Liver (tissue), 9 donors: ENCODE data around the gene MTCH1. TPM values are rescaled to one million over a fixed set of nuclear protein-coding genes. Genes with fewer than 3 reads are reported as not detected.

ENCODE experiments used
- DNase-seq: peaks from one replicate; pipeline ENCODE4 v3.0.0-alpha.2; 2017; ENCODE audit warnings: low spot score
- H3K27ac ChIP-seq, 2 donors: one replicate each; pipeline ENCODE4 v1.7.0; 2013; ENCODE audit warnings: inconsistent platforms in 2 of 2, low read length in 2 of 2, control low read depth in 1 of 2, low read depth in 1 of 2, mild to moderate bottlenecking in 1 of 2
- H3K27me3 ChIP-seq, 4 donors: one replicate each; pipeline versions ENCODE4 v1.6.1 to v1.7.0; 2013; ENCODE audit warnings: low read length in 3 of 4, inconsistent platforms in 1 of 4, mild to moderate bottlenecking in 1 of 4, moderate library complexity in 1 of 4; ENCODE audit not compliant: control insufficient read depth in 4 of 4, insufficient read depth in 4 of 4
- H3K36me3 ChIP-seq, 4 donors: one replicate each; pipeline versions ENCODE4 v1.6.1 to v1.7.0; 2013; ENCODE audit warnings: low read length in 3 of 4, mild to moderate bottlenecking in 3 of 4, low read depth in 1 of 4, moderate library complexity in 1 of 4; ENCODE audit not compliant: control insufficient read depth in 4 of 4, insufficient read depth in 3 of 4
- H3K4me1 ChIP-seq, 4 donors: one replicate each; pipeline versions ENCODE4 v1.6.1 to v1.7.0; 2013; ENCODE audit warnings: low read length in 3 of 4, mild to moderate bottlenecking in 3 of 4, moderate library complexity in 1 of 4; ENCODE audit not compliant: control insufficient read depth in 4 of 4, insufficient read depth in 4 of 4
- H3K4me3 ChIP-seq, 3 donors: one replicate each; pipeline versions ENCODE4 v1.6.1 to v1.7.0; 2013; ENCODE audit warnings: low read length in 3 of 3, control low read depth in 1 of 3, low read depth in 1 of 3, mild to moderate bottlenecking in 1 of 3
- H3K9ac ChIP-seq, 2 donors: one replicate each; pipeline ENCODE4 v1.7.0; 2013; ENCODE audit warnings: low read length in 2 of 2, mild to moderate bottlenecking in 2 of 2, moderate library complexity in 2 of 2, control low read depth in 1 of 2, low read depth in 1 of 2
- H3K9me3 ChIP-seq, 4 donors: one replicate each; pipeline versions ENCODE4 v1.6.1 to v1.7.0; 2013; ENCODE audit warnings: low read length in 3 of 4; ENCODE audit not compliant: control insufficient read depth in 4 of 4
- EGR1 ChIP-seq, 2 donors: IDR thresholded peaks; 2 replicates each; pipeline ENCODE4 v1.6.1; 2016 to 2018; ENCODE audit warnings: antibody characterized with exemption in 2 of 2, low read depth in 2 of 2
- FOXA1 ChIP-seq: IDR thresholded peaks from 2 replicates; pipeline ENCODE4 v1.6.1; 2016; ENCODE audit warnings: antibody characterized with exemption
- GABPA ChIP-seq, 2 donors: IDR thresholded peaks in 1 of 2; conservative IDR thresholded peaks in 1 of 2; 2 replicates each; pipeline ENCODE4 v1.6.1; 2016; ENCODE audit warnings: antibody characterized with exemption in 2 of 2, mild to moderate bottlenecking in 1 of 2, moderate library complexity in 1 of 2
- HNF4A ChIP-seq, 2 donors: conservative IDR thresholded peaks; 2 replicates each; pipeline ENCODE4 v1.6.1; 2016; ENCODE audit warnings: antibody characterized with exemption in 2 of 2, mild to moderate bottlenecking in 2 of 2
- HNF4G ChIP-seq: IDR thresholded peaks from 2 replicates; pipeline ENCODE4 v1.6.1; 2016; ENCODE audit warnings: antibody characterized with exemption
- JUND ChIP-seq, 2 donors: IDR thresholded peaks; 2 replicates each; pipeline ENCODE4 v1.6.1; 2016; ENCODE audit warnings: antibody characterized with exemption in 2 of 2
- NR2F2 ChIP-seq: IDR thresholded peaks from 2 replicates; pipeline ENCODE4 v1.6.1; 2016; ENCODE audit warnings: antibody characterized with exemption
- RAD21 ChIP-seq, 2 donors: IDR thresholded peaks; 2 replicates each; pipeline ENCODE4 v1.6.1; 2016; ENCODE audit warnings: antibody characterized with exemption in 2 of 2, mild to moderate bottlenecking in 2 of 2
- RXRA ChIP-seq, 2 donors: IDR thresholded peaks; 2 replicates each; pipeline ENCODE4 v1.6.1; 2017 to 2018; ENCODE audit warnings: antibody characterized with exemption in 2 of 2, mild to moderate bottlenecking in 1 of 2
- SP1 ChIP-seq: IDR thresholded peaks from 2 replicates; pipeline ENCODE4 v1.6.1; 2018; ENCODE audit warnings: antibody characterized with exemption, mild to moderate bottlenecking
- TAF1 ChIP-seq: conservative IDR thresholded peaks from 2 replicates; pipeline ENCODE4 v1.6.1; 2016; ENCODE audit warnings: antibody characterized with exemption, mild to moderate bottlenecking
- WGBS: extraction: QIAGEN DNeasy Blood & Tissue Kit; methylation state at CpG from one replicate; pipeline ENCODE4 v1.1.7; 2013; 5-methylcytosine and 5-hydroxymethylcytosine counted together
- polyA plus RNA-seq, 2 donors: library from polyadenylated mRNA; stranded (reverse) in 1 of 2; unstranded in 1 of 2; fragments of 200-250 nt in 1 of 2; fragments of >200 nt in 1 of 2; fragmentation: Nextera tagmentation in 1 of 2; extraction: Ambion mirVana in 1 of 2; gene quantifications; one replicate each; pipeline versions ENCODE4 v1.2.1 to v1.2.3, GENCODE V29; 2013 to 2015
- total RNA-seq, 2 donors: library from RNA; depleted of rRNA; stranded (reverse); fragments of >200 nt; gene quantifications; one replicate each; pipeline ENCODE4 v1.2.3, GENCODE V29; 2014
- TF ChIP-seq, protein P1 (sequence below): IDR thresholded peaks from 2 replicates; pipeline ENCODE4 v1.6.1; 2016; ENCODE audit warnings: antibody characterized with exemption
- TF ChIP-seq, protein P2 (sequence below): IDR thresholded peaks from 2 replicates; pipeline ENCODE4 v1.6.1; 2016; ENCODE audit warnings: antibody characterized with exemption
- TF ChIP-seq, protein P3 (sequence below): fragments of 150-350 bp; IDR thresholded peaks from 2 replicates; pipeline ENCODE4 v1.5.1; 2017; ENCODE audit warnings: improper control_type of control experiment, low read depth, low read length; ENCODE audit not compliant: missing input control
- TF ChIP-seq, protein P4 (sequence below): IDR thresholded peaks from 2 replicates; pipeline ENCODE4 v1.6.1; 2016; ENCODE audit warnings: antibody characterized with exemption, mild to moderate bottlenecking
- TF ChIP-seq, protein P5 (sequence below): IDR thresholded peaks from 2 replicates; pipeline ENCODE4 v1.6.1; 2016; ENCODE audit warnings: antibody characterized with exemption
- donor health status: healthy.
- donor health status: healthy.
- donor health status: healthy.
- donor health status: healthy.
- donor health status: healthy.

The MTCH1 gene
- total and polyA plus RNA-seq, 4 donors, result 61.5 to 79.6 (median 74.1) TPM

DNA sequence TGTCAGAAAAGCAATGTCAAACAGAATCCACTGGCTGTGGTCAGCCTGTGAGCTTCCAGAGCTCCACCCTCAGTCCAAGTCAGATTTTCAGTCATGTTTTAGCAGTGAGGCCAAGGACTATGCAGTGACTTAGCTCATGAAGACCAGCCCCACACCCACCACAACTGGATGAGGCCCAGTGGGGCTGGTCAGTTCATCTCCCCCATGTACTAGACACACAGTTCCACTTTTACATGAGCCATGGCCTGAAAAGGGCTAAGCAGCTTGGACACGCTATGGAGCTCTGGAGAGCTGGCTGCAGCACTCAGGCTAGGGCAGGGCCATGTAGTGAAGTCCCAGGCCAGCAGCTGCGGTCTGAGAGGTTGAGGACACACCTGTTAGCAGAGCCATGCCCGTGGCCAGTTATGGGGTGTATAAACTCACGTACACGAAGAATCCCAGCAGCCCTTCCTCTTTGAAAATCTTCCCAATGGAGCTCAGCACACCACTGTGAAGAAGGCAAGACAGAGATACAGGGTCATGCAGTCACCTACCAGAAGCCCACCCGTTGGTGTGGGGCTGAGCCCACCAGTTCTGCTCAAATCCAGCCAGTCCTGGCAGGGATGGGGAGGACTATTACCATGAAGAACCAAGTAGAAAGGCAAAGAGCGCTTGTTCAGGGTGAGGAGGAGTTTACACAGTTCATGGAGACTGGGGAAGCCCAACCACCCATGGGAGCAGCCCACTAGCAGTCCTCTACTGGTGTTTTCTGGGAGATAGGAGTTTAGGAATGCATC, 10.6 kb downstream of the MTCH1 start:
- peaks cover 0 to 5% (median 0%) of the 10 kb centered on the region in 4 donors for H3K4me1 ChIP-seq
- H3K9ac ChIP-seq, result no peak overlapping the region
- H3K27ac ChIP-seq, result no peak overlapping the region
- peaks cover 33 to 79% (median 68%) of the 10 kb centered on the region in 4 donors for H3K36me3 ChIP-seq
- TF ChIP-seq TAF1, result no peak
- no peak for TF ChIP-seq JUND (IDR thresholded peaks at IDR 0.05)
- TF ChIP-seq FOXA1, result no peak
- TF ChIP-seq, protein P1, sequence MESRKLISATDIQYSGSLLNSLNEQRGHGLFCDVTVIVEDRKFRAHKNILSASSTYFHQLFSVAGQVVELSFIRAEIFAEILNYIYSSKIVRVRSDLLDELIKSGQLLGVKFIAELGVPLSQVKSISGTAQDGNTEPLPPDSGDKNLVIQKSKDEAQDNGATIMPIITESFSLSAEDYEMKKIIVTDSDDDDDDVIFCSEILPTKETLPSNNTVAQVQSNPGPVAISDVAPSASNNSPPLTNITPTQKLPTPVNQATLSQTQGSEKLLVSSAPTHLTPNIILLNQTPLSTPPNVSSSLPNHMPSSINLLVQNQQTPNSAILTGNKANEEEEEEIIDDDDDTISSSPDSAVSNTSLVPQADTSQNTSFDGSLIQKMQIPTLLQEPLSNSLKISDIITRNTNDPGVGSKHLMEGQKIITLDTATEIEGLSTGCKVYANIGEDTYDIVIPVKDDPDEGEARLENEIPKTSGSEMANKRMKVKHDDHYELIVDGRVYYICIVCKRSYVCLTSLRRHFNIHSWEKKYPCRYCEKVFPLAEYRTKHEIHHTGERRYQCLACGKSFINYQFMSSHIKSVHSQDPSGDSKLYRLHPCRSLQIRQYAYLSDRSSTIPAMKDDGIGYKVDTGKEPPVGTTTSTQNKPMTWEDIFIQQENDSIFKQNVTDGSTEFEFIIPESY, result no peak
- TF ChIP-seq SP1, result no peak
- TF ChIP-seq NR2F2, result no peak
- no peak for TF ChIP-seq RAD21 (IDR thresholded peaks at IDR 0.05)
- no peak for TF ChIP-seq GABPA (IDR thresholded peaks at IDR 0.05 in 1 of 2, conservative IDR thresholded peaks at IDR 0.05 in 1 of 2)
- TF ChIP-seq EGR1 (IDR thresholded peaks at IDR 0.05; ENCODE audit: low read depth in 2 of 2), result no peak
- no peak for TF ChIP-seq HNF4A (conservative IDR thresholded peaks at IDR 0.05)
- TF ChIP-seq, protein P2, sequence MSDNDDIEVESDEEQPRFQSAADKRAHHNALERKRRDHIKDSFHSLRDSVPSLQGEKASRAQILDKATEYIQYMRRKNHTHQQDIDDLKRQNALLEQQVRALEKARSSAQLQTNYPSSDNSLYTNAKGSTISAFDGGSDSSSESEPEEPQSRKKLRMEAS, result no peak
- TF ChIP-seq, protein P3, sequence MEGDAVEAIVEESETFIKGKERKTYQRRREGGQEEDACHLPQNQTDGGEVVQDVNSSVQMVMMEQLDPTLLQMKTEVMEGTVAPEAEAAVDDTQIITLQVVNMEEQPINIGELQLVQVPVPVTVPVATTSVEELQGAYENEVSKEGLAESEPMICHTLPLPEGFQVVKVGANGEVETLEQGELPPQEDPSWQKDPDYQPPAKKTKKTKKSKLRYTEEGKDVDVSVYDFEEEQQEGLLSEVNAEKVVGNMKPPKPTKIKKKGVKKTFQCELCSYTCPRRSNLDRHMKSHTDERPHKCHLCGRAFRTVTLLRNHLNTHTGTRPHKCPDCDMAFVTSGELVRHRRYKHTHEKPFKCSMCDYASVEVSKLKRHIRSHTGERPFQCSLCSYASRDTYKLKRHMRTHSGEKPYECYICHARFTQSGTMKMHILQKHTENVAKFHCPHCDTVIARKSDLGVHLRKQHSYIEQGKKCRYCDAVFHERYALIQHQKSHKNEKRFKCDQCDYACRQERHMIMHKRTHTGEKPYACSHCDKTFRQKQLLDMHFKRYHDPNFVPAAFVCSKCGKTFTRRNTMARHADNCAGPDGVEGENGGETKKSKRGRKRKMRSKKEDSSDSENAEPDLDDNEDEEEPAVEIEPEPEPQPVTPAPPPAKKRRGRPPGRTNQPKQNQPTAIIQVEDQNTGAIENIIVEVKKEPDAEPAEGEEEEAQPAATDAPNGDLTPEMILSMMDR, result no peak
- TF ChIP-seq, protein P4, sequence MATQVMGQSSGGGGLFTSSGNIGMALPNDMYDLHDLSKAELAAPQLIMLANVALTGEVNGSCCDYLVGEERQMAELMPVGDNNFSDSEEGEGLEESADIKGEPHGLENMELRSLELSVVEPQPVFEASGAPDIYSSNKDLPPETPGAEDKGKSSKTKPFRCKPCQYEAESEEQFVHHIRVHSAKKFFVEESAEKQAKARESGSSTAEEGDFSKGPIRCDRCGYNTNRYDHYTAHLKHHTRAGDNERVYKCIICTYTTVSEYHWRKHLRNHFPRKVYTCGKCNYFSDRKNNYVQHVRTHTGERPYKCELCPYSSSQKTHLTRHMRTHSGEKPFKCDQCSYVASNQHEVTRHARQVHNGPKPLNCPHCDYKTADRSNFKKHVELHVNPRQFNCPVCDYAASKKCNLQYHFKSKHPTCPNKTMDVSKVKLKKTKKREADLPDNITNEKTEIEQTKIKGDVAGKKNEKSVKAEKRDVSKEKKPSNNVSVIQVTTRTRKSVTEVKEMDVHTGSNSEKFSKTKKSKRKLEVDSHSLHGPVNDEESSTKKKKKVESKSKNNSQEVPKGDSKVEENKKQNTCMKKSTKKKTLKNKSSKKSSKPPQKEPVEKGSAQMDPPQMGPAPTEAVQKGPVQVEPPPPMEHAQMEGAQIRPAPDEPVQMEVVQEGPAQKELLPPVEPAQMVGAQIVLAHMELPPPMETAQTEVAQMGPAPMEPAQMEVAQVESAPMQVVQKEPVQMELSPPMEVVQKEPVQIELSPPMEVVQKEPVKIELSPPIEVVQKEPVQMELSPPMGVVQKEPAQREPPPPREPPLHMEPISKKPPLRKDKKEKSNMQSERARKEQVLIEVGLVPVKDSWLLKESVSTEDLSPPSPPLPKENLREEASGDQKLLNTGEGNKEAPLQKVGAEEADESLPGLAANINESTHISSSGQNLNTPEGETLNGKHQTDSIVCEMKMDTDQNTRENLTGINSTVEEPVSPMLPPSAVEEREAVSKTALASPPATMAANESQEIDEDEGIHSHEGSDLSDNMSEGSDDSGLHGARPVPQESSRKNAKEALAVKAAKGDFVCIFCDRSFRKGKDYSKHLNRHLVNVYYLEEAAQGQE, result no peak
- TF ChIP-seq, protein P5, sequence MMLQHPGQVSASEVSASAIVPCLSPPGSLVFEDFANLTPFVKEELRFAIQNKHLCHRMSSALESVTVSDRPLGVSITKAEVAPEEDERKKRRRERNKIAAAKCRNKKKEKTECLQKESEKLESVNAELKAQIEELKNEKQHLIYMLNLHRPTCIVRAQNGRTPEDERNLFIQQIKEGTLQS, result no peak
- no peak for TF ChIP-seq HNF4G
- no peak for TF ChIP-seq RXRA (IDR thresholded peaks at IDR 0.05)
- no peaks in the 10 kb centered on the region for H3K27me3 ChIP-seq
- 92% methylated on average over 7 of the region's 7 CpGs for WGBS
- no peak overlapping the region for H3K4me3 ChIP-seq
- no peak for DNase-seq
- no peaks in the 10 kb centered on the region for H3K9me3 ChIP-seq
